ENCODE data around the gene AGBL2. TPM values are rescaled to one million over a fixed set of nuclear protein-coding genes. Genes with fewer than 3 reads are reported as not detected.
"Not testable (repeated sequence)": the region's sequence is repeated elsewhere in the genome, so short reads cannot be mapped to it uniquely, and the experiment has no call there.

The AGBL2 gene, protein sequence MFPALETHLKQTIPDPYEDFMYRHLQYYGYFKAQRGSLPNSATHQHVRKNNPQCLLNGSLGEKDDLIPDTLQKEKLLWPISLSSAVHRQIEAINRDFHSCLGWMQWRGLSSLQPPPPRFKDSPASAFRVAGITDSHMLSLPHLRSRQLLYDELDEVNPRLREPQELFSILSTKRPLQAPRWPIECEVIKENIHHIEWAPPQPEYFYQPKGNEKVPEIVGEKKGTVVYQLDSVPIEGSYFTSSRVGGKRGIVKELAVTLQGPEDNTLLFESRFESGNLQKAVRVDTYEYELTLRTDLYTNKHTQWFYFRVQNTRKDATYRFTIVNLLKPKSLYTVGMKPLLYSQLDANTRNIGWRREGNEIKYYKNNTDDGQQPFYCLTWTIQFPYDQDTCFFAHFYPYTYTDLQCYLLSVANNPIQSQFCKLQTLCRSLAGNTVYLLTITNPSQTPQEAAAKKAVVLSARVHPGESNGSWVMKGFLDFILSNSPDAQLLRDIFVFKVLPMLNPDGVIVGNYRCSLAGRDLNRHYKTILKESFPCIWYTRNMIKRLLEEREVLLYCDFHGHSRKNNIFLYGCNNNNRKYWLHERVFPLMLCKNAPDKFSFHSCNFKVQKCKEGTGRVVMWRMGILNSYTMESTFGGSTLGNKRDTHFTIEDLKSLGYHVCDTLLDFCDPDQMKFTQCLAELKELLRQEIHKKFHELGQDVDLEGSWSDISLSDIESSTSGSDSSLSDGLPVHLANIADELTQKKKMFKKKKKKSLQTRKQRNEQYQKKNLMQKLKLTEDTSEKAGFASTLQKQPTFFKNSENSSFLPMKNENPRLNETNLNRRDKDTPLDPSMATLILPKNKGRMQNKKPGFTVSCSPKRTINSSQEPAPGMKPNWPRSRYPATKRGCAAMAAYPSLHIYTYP
- total RNA-seq, result 1 to 10 TPM; 3.6 to 4.4 TPM

DNA sequence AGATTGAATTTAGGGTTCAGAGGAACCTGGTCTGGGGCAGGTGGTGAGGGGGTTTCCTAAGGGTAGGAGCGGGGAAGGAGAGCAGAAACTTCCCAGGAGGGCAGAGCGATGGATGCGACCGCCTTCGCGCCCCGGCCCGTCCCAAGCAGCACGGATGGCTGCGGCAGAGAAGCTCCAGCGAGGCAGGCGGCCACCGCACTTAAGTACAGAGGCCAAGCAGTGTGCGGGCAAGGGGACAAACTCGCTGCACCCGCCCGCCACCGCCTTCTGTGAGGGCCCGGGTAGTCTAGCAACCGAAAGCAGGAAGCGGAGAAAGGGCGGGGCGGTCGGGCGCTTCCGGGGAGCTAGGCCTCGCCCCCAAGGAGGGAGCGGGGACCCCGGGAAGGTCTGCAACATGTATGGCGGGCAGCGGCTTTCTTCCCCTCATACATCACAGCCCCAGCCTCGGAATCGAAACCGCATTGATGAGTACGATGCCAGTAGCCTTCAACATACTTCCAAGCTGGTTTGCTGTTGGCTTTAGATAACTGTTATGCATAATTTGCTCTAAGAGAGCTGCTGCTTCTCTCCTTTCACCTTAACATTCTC lies at the start of gene AGBL2:
AGBL2 (minus strand) TSS at position 288 of the 588 bp plus-strand sequence. CDS start 719 bp downstream, outside the sequence.
- Histone ChIP-seq H3K27ac (peak within 1 kb of the TSS; percentile 69 to 75), H3K27me3 (replicated peaks; ENCODE audit: insufficient read depth) (no peaks in the 10 kb centered on the region), H3K4me3 (peak within 1 kb of the TSS; percentile 64 to 81), H3K4me1 (replicated peaks) (no peaks in the 10 kb centered on the region), H3K9me3 (no peaks in the 10 kb centered on the region), H3K36me3 (no peaks in the 10 kb centered on the region)
- intact Hi-C loops (cut with DNase I), result loop anchor here (2.0 kb wide), 1 partner anchor 72 kb away; the partner anchor contains the start of gene MTCH2
- DNase-seq (ENCODE audit: low spot score), result peak; percentile 52
- WGBS, result under 1% methylated on average over 35 of the region's 35 CpGs
- TF ChIP-seq POLR2AphosphoS5 (IDR thresholded peaks at IDR 0.05) (peak; percentile 58), POLR2A (IDR thresholded peaks at IDR 0.05) (peak; percentile 67)
- TF ChIP-seq, protein P1, sequence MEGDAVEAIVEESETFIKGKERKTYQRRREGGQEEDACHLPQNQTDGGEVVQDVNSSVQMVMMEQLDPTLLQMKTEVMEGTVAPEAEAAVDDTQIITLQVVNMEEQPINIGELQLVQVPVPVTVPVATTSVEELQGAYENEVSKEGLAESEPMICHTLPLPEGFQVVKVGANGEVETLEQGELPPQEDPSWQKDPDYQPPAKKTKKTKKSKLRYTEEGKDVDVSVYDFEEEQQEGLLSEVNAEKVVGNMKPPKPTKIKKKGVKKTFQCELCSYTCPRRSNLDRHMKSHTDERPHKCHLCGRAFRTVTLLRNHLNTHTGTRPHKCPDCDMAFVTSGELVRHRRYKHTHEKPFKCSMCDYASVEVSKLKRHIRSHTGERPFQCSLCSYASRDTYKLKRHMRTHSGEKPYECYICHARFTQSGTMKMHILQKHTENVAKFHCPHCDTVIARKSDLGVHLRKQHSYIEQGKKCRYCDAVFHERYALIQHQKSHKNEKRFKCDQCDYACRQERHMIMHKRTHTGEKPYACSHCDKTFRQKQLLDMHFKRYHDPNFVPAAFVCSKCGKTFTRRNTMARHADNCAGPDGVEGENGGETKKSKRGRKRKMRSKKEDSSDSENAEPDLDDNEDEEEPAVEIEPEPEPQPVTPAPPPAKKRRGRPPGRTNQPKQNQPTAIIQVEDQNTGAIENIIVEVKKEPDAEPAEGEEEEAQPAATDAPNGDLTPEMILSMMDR (IDR thresholded peaks at IDR 0.05), result no peak

DNA sequence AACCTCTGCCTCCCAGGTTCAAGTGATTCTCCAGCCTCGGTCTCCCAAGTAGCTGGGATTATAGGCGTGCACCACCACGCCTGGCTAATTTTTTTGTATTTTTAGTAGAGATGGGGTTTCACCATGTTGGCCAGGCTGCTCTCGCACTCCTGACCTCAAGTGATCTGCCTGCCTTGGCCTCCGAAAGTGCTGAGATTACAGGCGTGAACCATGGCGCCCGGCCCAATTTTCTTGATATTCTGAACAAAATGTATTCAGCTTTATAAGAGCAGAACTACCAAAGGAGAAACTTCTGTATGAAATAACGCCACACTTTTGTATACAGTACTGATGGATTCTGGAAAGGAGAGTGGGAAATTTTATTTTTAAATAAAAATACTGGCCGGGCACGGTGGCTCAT lies 44.1 kb upstream of the AGBL2 start:
- WGBS, result 93% methylated on average over 11 of the region's 11 CpGs
- H3K4me3 ChIP-seq; H3K27me3 ChIP-seq (replicated peaks; ENCODE audit: insufficient read depth); H3K9me3 ChIP-seq; intact Hi-C loops (cut with DNase I); DNase-seq (ENCODE audit: low spot score); H3K4me1 ChIP-seq (replicated peaks); H3K27ac ChIP-seq: not testable (repeated sequence)
- H3K36me3 ChIP-seq, result peaks cover 7 to 13% of the 10 kb centered on the region in 2 donors

DNA sequence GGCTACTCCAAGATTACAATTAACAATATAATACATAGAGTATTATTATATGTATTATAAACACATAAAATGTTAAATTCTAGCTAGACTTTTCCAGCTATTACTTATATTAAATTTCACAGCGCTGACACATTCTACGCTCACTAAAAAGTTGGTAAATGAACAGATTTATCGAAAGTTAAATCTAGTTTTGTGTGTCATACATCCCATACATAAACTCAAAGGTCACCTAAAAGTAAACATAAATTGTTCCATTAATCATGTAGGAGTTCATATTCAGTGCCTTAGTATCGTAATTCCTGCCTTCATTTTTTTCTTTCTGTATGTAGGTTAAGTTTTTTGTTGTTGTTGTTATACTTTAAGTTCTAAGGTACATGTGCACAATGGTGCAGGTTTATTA lies 41.0 kb upstream of the AGBL2 start:
- intact Hi-C loops (cut with DNase I), result no loop called here
- no peaks in the 10 kb centered on the region for H3K9me3 ChIP-seq
- H3K27ac ChIP-seq, result no peak overlapping the region
- TF ChIP-seq, protein P1 (IDR thresholded peaks at IDR 0.05), result no peak
- TF ChIP-seq POLR2A (IDR thresholded peaks at IDR 0.05), result no peak
- no peak for TF ChIP-seq POLR2AphosphoS5 (IDR thresholded peaks at IDR 0.05)
- no peak for DNase-seq (ENCODE audit: low spot score)
- H3K4me1 ChIP-seq (replicated peaks), result no peaks in the 10 kb centered on the region
- no peaks in the 10 kb centered on the region for H3K27me3 ChIP-seq (replicated peaks; ENCODE audit: insufficient read depth)
- no peak overlapping the region for H3K4me3 ChIP-seq
- 96% methylated on average over 4 of the region's 4 CpGs for WGBS
- peaks cover 0 to 28% of the 10 kb centered on the region in 2 donors for H3K36me3 ChIP-seq

DNA sequence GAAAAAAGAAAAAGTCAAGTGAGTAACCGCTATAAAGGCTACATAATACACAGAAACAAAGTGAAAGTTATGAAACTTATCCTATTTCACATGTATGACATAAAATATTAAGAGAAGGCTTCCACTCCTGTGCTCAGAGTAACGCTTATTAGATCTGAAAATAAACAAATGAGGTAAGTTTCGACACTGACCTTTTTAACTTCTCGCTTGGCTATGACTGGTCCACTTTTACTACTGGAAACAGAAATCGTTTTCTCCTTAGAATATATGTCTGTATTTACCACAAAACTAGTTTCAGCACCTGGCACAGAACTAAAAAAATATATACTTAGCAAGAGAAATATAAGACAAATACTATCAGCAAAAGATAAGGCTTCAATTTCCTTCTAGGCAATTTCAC lies 35.6 kb upstream of the AGBL2 start:
- 81% methylated on average over 5 of the region's 5 CpGs for WGBS
- intact Hi-C loops (cut with DNase I), result no loop called here
- Histone ChIP-seq H3K27me3 (replicated peaks; ENCODE audit: insufficient read depth) (no peaks in the 10 kb centered on the region), H3K27ac (no peak overlapping the region), H3K4me3 (no peak overlapping the region), H3K36me3 (peaks cover 0 to 38% of the 10 kb centered on the region in 2 donors), H3K4me1 (replicated peaks) (no peaks in the 10 kb centered on the region), H3K9me3 (no peaks in the 10 kb centered on the region)
- TF ChIP-seq POLR2AphosphoS5 (IDR thresholded peaks at IDR 0.05) (no peak), POLR2A (IDR thresholded peaks at IDR 0.05) (no peak)
- TF ChIP-seq, protein P1 (IDR thresholded peaks at IDR 0.05), result no peak
- DNase-seq (ENCODE audit: low spot score), result no peak

DNA sequence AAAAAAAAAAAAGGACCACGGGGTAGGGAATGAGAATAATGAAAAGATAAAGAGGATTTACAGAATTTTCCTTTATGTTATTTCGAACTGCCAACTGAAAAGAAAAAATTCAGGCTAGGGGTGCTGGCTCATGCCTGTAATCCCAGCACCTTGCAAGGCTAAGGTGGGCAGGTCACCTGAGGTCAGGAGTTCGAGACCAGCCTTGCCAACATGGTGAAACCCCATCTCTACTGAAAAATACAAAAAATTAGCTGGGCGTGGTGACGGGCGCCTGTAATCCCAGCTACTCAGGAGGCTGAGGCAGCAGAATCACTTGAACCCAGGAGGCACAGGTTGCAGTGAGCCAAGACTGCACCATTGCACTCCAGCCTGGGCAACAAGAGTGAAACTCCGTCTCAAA lies 27.3 kb upstream of the AGBL2 start:
- DNase-seq (ENCODE audit: low spot score); H3K9me3 ChIP-seq; intact Hi-C loops (cut with DNase I); H3K27ac ChIP-seq; H3K4me1 ChIP-seq (replicated peaks); H3K27me3 ChIP-seq (replicated peaks; ENCODE audit: insufficient read depth); H3K4me3 ChIP-seq: not testable (repeated sequence)
- peaks cover 19 to 27% of the 10 kb centered on the region in 2 donors for H3K36me3 ChIP-seq
- WGBS, result 93% methylated on average over 7 of the region's 7 CpGs

DNA sequence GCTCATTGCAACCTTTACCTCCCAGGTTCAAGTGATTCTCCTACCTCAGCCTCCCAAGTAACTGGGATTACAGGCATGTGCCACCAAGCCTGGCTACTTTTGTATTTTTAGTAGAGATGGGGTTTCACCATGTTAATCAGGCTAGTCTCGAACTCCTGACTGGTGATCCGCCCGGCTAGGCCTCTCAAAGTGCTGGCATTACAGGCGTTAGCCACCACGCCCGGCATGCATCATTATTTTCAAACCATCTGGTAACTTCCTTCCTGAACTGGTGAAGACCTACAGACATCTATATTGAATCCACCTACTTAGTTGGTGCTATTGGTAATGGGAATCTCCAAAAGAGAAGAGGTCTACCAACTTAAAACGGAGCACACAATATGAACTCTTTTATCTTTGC lies 22.6 kb upstream of the AGBL2 start:
- H3K4me3 ChIP-seq; H3K4me1 ChIP-seq (replicated peaks); intact Hi-C loops (cut with DNase I); H3K27ac ChIP-seq; H3K27me3 ChIP-seq (replicated peaks; ENCODE audit: insufficient read depth); H3K9me3 ChIP-seq; DNase-seq (ENCODE audit: low spot score): not testable (repeated sequence)
- 97% methylated on average over 7 of the region's 7 CpGs for WGBS
- peaks cover 12 to 27% of the 10 kb centered on the region in 2 donors for H3K36me3 ChIP-seq
